NCI-H146 treated with DMSO at 0.1 percent for 48 hours (cell line): ENCODE results near the gene CTSK.
"Not testable (repeated sequence)": the region's sequence is repeated elsewhere in the genome, so short reads cannot be mapped to it uniquely, and the experiment has no call there.

Source experiments
- DNase-seq: peaks from one replicate; lab custom pipeline; 2025; ENCODE audit not compliant: unreplicated experiment; lab: John Stamatoyannopoulos, UW

Gene CTSK

GRCh38 chr1:150808121-150808520, at the start of gene CTSK:
Gene CTSK (minus strand): TSS chr1:150808260. CDS start chr1:150806805, 1,455 bp downstream.
- DNase-seq, result no peak

- not testable (repeated sequence) for DNase-seq
These were observed 44.7 kb upstream of the CTSK start for GRCh38 chr1:150852734-150853133.

- DNase-seq, result not testable (repeated sequence)
These were observed 42.8 kb upstream of the CTSK start for GRCh38 chr1:150850801-150851362.

GRCh38 chr1:150846473-150847146, 38.5 kb upstream of the CTSK start:
- DNase-seq, result no peak

GRCh38 chr1:150843474-150843873, 35.4 kb upstream of the CTSK start:
- DNase-seq, result no peak

GRCh38 chr1:150842964-150843363, 34.9 kb upstream of the CTSK start:
- no peak for DNase-seq

GRCh38 chr1:150842343-150842742, 34.3 kb upstream of the CTSK start:
- no peak for DNase-seq

GRCh38 chr1:150841626-150842025, 33.6 kb upstream of the CTSK start:
- no peak for DNase-seq

GRCh38 chr1:150840850-150841249, 32.8 kb upstream of the CTSK start:
- not testable (repeated sequence) for DNase-seq

GRCh38 chr1:150836129-150836773, 28.2 kb upstream of the CTSK start:
- no peak for DNase-seq

GRCh38 chr1:150833961-150834360, 25.9 kb upstream of the CTSK start:
- DNase-seq, result not testable (repeated sequence)

GRCh38 chr1:150832597-150832996, 24.5 kb upstream of the CTSK start:
- DNase-seq, result no peak

- DNase-seq, result no peak
These were observed 21.7 kb upstream of the CTSK start for GRCh38 chr1:150829751-150830150.

- no peak for DNase-seq
These were observed 18.2 kb upstream of the CTSK start for GRCh38 chr1:150826299-150826698.

GRCh38 chr1:150820730-150821512, 12.9 kb upstream of the CTSK start:
- DNase-seq, result no peak

GRCh38 chr1:150815871-150816270, 7.8 kb upstream of the CTSK start:
- DNase-seq, result no peak

GRCh38 chr1:150813028-150813707, 5.1 kb upstream of the CTSK start:
- peak; percentile 62 for DNase-seq

GRCh38 chr1:150810958-150811659, 3.0 kb upstream of the CTSK start:
- peak; percentile 49 for DNase-seq

GRCh38 chr1:150809651-150810050, 1.6 kb upstream of the CTSK start:
- no peak for DNase-seq

GRCh38 chr1:150808846-150809245, 786 bp upstream of the CTSK start:
- DNase-seq, result no peak
